Kidney glomerular epithelial cell (primary cell): ENCODE results near the gene BTF3L4.
"Not testable (repeated sequence)": the region's sequence is repeated elsewhere in the genome, so short reads cannot be mapped to it uniquely, and the experiment has no call there.

ENCODE experiments used
- DNase-seq: peaks from one replicate; lab custom pipeline; 2025; lab: John Stamatoyannopoulos, UW

Gene BTF3L4

DNA sequence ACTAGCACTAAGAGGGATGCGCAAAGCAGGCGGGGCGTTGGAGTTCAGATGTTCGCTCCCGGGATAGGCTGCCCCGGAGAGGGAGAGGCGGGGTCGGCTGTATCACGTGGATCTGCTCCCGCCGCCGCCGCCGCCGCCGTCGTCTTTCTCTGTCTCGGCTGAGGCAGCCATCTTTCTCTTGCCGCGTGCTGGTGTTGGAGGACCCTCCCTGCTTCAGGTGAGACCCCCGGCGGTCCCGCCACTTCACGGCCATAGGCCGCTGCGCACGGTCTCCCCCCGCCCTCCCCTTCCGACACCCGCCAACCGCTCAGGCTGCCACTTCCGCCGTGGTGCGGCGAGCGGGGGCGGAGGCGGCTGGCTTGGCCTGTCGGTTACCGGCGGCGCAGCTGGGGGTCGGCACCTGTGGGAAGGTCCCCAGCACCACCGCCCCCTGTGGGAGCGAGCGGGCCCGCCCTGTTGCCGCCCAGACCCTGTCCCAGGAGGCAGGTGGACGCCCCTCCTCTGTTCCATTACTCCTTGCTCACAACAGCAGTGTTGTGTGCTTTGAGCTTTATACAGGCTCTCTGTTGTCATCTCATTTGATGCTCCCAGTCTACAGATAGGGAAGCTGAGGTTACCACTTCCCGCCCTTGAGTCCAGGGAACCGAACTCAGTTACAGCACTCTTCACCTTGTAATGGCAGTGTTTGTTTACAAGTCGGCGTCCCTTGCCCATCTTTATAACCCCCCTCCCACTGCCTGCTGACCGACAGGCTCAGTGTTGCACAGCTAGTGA, at the start of gene BTF3L4:
BTF3L4 (plus strand) TSS at position 133 of the 774 bp plus-strand sequence. CDS start 3,553 bp downstream, outside the sequence.
- DNase-seq: peak; percentile 84

- peak; percentile 67 for DNase-seq
Observed at GRCh38 chr1:52007215-52008002, 48.7 kb upstream of the BTF3L4 start.

DNA sequence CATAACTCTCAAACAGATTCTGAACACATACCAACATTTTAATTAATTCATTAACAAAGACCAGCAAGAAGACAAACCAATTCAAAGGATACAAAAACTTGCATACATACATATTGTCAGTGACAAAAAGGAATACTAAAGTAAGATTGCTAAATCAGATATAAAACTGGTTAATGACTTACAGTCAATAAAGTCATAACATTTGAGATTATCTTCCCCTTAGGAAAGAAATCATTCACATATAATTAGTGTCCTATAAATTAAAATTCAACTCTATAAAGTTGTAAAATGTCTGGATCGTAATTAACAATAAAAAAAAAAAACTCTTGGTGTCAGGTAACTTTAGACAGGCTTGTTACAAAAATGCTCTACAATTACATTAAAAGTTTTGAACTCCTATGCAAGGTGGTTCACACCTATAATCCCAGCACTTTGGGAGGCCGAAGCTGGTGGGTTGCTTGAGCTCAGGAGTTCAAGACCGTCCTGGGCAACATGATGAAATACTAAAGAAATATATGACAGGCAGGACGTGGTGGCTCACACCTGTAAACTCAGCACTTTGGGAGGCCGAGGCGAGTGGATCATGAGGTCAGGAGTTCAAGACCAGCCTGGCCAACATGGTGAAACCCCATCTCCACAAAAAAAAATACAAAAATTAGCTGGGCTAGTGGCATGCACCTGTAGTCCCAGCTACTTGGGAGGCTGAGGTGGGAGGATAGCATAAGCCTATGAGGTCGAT, 47.9 kb upstream of the BTF3L4 start:
- no peak for DNase-seq

- no peak for DNase-seq
Observed at GRCh38 chr1:52022133-52022532, 34.0 kb upstream of the BTF3L4 start.

DNA sequence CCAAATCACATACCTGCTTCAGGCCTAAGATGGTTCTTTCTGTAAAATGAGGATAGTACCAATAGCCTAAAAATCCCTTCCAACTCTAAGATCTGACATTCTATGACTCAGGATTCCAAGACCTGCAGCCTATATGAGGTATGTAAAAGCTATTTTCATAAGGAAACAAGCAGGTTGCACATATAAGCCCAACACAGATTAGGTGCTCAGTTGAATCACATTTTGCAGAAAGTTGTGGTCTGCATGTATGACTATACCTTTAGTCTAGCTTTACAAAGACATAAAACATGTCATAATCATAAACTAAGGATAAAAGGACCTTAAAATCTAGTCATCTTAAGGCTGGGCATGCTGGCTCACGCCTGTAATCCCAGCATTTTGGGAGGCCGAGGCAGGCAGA, 29.8 kb upstream of the BTF3L4 start:
- DNase-seq: no peak

DNA sequence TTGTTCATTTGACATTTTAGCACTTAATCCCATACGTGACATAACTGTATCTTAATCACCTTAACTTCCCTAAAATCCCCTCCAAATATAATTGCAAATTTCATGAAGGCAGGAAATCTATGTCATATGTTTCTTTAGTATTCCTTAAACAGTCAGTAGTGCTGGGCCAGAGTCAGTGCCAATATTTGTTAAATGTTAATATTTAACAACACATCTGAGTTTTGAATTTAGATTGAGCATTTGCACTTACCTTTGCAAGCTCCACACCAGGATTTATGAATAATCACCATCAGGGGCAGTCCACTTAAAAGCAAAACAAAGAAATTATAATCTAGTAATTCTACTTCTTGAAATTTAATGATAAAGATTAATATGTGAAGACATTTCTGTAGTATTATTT, 27.8 kb upstream of the BTF3L4 start:
- DNase-seq: no peak

DNA sequence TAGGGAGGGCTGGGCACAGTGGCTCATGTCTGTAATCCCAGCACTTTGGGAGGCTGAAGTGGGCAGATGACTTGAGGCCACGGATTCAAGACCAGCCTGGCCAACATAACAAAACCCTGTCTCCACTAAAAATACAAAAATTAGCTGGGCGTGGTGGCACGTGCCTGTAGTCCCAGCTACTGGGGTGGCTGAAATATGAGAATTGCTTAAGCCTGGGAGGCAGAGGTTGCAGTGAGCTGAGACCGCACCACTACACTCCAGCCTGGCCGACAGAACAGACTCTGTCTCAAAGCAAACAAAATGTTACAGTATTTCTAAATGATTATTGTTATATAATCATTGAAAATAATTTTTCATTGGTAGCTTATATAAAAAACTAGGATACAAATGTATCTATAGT, 27.3 kb upstream of the BTF3L4 start:
- not testable (repeated sequence) for DNase-seq

DNA sequence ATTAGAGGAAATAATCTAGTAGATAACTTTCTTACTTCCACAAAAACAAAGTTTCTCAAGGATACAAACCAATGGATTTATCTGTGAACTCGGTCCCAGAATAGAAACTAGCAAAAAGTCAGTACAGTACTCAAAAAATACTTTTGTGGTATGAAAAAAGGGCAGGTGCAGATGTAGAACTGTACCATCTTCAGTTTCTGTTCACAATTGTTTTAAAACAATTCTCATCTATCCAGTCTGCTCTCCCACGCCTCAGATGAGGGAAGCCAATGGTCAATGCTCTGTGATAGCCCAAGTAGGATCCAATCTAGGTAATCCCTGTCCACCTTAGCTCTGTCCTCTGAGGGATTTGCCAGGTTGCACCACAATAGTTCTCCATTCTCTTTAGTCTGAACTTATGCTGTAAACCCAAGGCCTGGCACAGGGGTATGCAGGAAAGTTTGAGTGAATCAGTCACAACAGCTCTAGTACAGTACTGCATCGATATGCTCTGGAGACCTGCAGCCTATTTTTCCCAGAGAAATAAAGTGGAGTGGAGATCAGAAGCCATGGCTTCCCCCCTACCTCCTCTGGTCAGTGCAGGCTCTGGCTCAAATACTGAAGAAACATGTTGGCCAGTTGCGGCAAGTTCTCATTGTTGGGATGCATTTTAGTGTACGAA, 23.8 kb upstream of the BTF3L4 start:
- DNase-seq: peak; percentile 27

DNA sequence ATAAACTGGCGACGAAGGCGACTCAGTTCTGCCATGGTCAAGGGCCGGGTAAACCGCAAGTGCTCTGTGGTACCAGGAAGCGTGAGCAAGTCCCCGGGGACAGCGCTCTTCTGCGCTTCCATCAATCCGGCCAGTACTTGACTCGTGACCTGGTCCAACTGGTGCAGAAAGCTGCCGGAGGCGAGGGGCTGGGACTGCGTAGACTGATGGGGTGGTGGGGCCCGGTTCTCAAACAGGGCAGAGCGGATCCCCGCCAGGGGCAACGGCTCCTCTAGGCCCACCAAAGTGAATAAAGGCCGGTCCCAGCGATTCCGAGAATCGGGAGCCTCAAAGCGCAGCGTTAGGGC, 23.3 kb upstream of the BTF3L4 start:
- DNase-seq: no peak

DNA sequence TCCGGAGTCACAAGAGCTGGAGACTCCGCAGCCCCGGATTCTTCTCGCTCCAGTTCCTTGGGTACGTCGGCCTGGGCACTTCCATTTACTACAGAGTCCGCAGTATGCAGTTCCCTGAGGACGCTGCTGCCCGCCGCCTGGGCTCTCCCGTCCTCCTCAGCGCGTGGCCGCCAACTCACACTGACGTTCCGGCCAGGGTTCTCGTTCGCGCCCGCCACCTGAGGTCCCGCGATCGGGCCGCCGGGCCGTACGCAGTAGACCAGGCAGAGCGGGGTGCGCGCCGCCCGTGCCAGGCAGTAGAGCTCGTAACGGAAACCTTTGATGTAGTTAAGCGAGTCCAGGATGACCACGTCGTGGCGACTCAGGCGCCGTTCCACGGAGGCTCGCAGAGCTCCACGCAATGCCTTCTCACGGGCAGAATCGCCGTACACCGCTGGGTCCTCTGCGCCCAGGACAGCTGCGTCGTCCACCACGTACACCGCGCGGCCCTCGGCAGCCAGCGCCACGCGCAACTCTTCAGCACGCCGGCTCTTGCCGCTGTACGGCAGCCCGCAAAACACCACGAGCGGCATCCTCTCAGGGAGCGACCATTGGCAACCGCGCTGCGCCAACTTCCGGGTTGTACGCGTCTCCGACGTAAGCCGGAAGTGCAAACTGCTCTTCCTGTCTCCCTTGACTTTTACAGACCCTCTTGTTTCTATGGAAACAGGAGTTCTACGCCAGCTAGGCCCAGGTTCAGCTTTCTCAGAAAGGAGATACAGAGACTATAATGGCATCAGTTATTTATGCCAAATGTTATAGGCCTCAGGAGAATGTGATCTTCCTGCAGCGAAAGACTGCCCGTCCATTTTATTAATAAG, 22.7 kb upstream of the BTF3L4 start, which contains the start of gene KTI12:
KTI12 (minus strand) TSS at position 621 of the 860 bp plus-strand sequence; CDS start at position 572, 49 bp downstream.
- DNase-seq: peak; percentile 77

- DNase-seq: no peak
Observed at GRCh38 chr1:52034050-52034384, 22.1 kb upstream of the BTF3L4 start.

GRCh38 chr1:52037402-52037814, 18.7 kb upstream of the BTF3L4 start:
- no peak for DNase-seq

DNA sequence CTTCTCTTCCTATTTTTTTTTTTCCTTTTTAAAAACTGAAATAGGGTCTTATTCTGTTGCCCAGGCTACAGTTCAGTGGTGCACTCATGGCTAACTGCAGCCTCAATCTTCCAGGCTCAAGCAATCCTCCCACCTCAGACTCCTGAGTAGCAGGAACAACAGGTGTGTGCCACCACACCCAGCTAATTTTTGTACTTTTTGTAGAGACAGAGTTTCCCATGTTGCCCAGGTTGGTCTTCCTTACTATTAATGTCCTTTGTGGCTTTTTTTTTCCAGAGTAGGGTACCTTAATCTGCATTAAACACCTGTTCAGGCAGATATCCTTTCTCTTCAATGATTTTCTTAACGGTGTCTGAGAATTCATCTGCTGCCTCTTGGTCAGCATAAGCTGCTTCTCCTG, 18.2 kb upstream of the BTF3L4 start:
- DNase-seq: no peak

DNA sequence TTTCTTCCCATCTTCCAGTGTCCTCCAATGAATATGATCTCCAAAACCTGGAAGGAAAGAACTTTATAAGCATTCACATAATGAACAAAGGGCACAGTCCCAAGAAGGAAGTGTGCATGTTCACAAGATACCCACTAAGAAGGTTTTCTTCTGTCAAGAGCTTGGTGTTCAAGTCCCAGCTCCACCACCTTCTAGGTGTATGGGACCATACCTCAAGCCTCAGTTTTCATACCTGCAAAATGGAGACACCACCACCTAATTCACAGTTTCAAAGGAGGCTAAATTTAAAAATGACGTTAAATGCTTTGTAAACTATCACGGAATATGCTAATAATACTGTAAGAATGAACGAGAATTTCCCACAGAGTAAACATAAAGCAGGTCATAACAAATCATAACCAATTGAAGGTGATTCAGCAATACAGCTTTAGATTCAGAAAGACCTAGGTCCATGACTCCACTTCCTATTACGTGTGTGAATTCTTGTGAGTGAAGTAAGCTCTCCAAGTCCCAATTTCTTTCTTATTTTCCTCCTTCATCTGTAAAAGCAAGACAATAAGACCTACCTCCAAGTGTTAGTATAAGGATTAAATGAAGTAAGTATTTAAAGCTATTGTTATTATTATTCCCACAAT, 14.4 kb upstream of the BTF3L4 start:
- DNase-seq: no peak

- no peak for DNase-seq
Observed at GRCh38 chr1:52045236-52045635, 10.9 kb upstream of the BTF3L4 start.

DNA sequence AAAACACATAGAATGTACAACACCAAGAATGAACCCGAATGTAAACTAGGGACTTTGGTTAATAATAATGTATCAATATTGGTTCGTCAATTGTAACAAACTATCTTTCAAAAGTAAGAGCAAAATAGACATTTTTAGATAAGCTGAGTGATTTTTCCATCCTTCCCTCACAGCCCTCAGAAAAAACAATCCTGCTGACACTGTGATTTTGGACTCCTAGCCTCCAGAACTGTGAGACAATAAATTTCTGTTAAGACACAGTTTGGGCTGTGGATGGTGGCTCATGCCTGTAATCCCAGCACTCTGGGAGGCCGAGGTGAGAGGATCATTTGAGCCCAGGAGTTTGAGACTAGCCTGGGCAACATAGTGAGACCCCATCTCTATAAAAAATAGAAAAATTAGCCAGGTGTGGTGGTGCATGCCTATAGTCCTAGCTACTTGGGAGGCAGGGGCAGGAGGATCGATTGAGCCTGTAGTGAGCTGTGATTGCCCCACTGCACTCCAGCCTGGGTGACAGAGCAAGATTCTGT, 10.4 kb upstream of the BTF3L4 start:
- not testable (repeated sequence) for DNase-seq

DNA sequence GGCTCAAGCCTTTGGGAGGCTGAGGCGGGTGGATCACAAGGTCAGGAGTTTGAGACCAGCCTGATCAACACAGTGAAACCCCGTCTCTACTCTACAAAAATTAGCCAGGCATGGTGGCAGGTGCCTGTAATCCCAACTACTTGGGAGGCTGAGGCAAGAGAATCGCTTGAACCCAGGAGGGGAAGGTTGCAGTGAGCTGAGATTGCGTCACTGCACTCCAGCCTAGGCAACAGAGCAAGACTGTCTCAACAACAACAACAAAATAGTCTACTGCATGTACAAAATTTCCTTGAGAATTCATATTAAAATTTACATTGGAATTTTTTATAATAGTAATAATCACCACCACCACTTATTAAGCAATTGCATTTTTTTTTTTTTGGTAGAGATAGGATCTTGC, 6.8 kb upstream of the BTF3L4 start:
- DNase-seq: not testable (repeated sequence)

DNA sequence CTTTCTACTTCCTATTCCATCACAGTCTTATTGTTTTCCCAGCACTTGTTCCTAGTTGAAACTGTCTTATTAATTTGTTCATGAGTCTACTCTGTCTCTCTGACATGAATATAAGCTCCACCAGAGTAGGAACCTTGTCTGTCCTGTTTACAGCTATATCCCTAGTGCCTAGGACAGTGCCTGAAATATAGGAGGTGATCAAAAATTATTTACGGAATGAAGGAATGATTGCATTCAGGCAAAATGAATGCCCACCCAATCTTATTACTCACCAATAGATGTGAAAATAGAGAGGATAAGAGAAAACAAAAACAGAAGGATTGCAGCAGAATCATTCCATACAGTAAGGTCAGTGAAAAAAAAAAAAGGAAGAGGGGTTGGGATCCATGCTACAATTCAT, 2.2 kb upstream of the BTF3L4 start:
- DNase-seq: no peak

- no peak for DNase-seq
Observed at GRCh38 chr1:52054496-52055065, 1.5 kb upstream of the BTF3L4 start.
